ENCODE data around the gene ROS1.

ROS1 gene

DNA sequence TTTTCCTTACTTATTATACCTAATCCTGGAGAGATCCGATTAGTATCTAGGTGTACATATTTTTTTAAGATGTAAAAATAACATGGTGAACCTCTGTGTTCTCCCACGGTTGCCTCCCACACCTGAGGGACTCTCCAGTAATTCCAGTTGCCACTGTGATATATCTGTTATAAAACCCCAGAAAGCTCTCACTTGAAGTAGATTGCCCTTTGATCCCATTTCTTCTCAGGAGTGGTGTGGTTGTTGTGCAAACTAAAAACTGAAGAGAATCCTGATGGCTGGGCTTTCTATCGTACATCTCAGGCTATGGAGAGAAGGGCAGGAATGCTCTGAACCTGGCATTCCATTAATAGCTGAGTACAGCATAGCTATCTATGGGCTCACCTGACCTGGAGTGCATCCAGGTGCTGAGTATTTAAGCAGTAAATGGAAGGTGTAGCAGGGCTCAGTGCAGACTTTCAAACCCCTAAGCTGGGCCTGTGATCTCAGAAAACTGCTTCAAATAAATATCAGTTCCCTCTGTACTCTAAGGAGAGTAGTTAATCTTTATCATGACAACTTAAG, 119.4 kb downstream of the ROS1 start:
- no peak for DNase-seq

DNA sequence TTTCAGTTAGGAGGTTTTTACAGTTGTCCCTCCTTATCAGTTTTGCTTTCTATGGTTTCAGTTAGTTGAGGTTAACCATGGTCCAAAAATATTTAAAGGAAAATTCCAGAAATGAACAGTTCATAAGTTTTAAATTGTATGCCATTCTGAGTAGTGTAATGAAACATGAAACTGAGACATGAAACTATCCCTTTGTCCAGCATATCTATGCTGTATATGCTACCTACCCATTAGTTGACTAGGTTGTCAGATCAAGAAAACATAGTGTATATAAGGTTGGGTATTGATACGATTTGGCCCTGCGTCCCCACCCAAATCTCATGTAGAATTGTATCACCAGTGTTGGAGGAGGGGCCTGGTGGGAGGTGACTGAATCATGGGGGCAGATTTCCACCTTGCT, 121.3 kb downstream of the ROS1 start:
- DNase-seq, result no peak

GRCh38 chr6:117303323-117303722, 122.4 kb downstream of the ROS1 start:
- no peak for DNase-seq

- DNase-seq, result no peak
These were observed 126.8 kb downstream of the ROS1 start for GRCh38 chr6:117298941-117299340.

DNA sequence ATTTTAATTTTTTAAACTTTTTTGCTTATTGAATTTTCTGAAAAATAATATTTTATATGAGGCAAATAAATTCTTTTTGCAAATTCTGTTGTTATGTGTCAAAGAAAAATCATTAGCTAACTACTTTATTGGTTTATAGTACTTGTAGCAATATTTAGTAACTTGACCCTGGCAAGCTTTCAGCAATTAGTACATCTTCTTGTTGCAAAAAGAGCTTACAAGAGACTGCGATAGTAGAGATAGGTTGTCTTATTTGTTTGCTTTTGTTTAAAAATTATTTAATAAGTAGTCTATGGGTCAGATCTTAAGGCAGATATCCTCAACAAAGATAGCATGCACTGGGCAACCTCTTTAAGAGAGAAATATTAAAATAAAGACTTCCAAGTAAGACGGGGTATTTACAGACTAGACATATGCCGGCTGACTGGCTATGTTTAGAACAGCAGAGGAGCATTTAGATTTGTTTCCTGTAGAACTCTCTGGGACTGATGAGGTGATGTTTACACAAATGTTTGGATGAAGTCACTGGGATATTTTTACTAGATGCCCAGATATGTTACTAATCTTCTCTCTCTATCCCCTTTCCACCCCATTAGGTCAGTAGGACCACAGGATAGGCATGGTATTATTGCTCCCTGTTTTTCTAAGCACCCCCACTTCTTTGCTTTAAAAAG, 135.4 kb downstream of the ROS1 start:
- no peak for DNase-seq

DNA sequence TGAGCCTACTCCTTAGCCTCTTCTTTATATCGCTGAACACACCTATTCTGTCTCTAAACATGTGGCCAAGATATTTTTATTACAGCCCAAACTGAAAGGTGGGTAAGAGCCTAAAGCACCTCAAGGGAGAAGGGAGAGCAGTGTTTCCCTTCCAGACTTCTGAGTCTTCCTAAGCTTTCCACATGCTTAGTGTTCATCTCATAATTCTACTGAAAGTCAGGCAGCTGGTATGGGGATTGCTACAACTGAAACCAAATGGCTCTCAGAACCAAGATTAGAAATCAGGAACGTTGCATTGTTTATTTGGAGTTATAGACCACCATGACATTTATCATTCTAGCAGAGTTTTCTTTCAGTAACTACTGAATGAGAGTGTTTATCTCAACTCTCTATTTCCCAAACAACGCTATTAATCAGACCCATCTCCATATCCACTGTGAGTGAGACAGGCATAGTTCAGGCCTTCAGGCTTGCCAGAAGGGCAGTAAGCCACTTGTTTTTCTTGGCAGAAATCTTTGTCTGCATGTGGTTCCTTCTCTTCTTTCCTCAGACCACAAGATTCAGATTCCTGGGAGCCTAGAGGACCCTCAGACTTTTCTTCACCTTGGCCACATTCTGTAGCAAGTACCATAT, 137.5 kb downstream of the ROS1 start:
- DNase-seq, result no peak

DNA sequence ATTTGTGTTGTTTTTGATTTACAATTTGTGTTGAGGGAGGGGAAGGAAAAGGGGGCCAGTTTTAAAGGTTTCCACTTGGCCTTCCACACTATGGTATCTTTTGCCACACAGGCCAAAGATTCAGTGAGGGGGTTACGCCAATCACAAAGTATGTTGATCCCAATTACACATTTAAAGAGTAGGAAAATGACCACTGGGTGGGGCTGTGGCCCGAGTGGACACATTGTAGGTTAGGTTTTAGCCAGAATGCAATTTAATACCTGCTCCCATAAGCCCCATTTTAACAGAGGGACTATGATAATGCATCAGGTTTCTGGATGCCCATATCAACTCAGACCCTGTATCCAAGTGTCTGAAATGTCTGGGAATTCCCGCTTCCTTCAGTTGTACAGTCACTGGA, 144.8 kb downstream of the ROS1 start:
- no peak for DNase-seq

- no peak for DNase-seq
These were observed 148.9 kb downstream of the ROS1 start for GRCh38 chr6:117276778-117277316.

DNA sequence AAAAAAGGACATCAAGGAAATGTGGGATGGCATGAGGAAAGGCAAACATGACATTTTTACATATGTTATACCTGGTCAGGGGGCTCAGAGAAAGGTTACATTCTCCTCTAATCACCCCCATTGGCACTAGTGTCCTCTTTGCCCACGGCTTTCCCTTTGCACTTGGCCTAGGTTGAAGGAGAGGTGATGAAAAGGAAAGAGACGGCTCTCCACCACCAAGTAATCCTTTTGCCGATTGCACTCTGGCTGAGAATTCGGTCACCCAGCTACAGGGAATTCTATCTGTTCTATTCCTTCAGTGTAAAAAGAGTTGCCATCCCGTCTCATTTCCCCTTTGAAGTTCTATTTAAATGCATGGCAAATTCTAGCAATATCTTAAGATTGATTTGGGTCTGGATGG, 150.0 kb downstream of the ROS1 start:
- DNase-seq, result no peak

GRCh38 chr6:117275205-117275604, 150.5 kb downstream of the ROS1 start:
- no peak for DNase-seq

GRCh38 chr6:117272891-117273290, 152.9 kb downstream of the ROS1 start:
- no peak for DNase-seq

DNA sequence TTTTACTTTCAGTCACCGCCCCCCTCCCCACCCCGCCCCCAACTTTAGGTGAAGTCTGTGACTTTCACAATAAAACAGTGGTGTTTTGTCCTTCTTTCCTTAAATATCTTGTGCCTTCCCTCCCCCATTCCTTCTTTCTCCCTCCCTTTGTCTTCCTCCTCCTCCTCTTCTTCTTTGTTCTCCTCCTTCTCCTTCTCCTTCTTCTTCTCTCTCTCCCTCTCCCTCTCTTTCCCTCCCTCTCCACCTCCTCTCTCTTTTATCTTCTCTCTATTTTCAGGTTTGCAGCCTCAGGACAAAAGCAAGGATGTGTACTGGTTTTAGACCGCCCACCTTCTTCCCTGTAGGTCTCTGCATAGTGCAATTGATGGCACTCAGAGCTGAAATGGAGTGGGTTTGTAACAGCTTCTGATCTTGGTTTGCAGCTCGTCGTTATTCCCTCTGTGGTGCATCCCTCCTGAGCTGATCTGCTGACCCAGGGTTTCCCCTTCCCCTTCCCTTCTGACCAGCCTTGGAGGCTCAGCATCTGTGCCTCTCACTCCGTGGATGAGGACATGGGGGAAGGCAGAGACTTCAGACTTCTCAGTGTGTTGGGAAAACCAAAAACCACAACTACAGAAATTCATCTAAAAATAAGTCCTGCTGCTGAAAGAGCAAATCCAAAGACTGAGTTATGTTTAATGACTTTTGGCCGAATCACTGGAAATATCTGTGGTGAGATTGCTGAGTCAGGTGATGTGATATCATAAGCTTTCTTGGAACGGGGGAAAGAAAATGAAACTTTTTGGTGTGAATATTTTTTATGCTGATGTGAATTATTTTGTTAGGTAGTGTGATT, 153.5 kb downstream of the ROS1 start:
- DNase-seq, result no peak

- no peak for DNase-seq
These were observed 154.8 kb downstream of the ROS1 start for GRCh38 chr6:117270843-117271507.

DNA sequence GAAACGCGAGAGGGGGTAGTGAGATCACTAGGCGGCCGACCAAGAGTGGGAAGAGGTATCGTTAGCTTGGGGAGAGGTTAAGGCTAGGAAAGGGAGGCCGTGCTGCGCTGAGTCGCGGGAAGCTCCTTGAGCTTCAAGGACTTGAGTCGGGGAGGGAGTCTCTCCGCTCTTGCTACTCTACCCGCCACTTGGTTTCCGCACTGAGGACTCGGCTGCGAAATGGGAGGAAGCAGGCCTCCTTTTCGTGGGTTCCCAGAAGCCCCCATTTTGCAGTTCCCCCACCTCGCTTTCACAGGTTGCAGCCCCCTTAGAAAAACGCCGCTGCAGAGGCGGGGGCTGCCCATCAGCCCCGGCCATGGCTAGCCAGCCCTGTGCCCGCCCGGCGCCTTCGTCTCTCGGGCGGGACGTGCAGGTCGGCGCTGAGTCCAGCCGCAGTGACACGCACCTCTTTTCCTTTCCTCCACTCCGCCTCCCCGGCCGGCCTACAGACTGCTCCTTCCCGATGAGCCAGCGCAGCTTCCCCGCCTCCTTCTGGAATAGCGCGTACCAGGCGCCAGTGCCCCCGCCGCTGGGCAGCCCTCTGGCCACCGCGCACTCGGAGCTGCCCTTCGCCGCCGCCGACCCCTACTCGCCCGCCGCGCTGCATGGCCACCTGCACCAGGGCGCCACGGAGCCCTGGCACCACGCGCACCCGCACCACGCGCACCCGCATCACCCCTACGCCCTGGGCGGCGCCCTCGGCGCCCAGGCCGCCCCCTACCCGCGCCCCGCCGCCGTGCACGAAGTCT, 155.5 kb downstream of the ROS1 start:
- DNase-seq, result no peak

- no peak for DNase-seq
These were observed 156.1 kb downstream of the ROS1 start for GRCh38 chr6:117269638-117270054.

DNA sequence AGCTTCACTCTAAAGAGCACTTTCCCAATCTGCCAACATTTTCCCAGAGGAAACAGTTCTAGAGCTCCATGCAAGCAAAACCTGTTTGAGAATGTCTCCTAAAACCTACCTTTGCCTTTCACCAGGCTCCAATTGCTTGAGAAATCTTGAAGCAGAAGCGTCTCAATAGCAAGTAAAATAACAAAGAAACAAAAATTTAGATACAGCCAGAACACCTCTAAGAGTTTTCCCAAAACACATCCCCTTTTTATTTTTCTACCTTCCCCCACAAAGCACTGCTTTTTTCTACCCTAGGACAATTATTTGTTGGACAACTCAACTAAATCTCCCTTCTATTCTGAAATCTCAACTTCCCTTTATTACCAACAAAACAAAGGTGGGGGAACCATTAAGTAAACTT, 156.8 kb downstream of the ROS1 start:
- DNase-seq, result no peak

GRCh38 chr6:117267766-117268534, 157.8 kb downstream of the ROS1 start:
- no peak for DNase-seq

GRCh38 chr6:117267054-117267347, 158.7 kb downstream of the ROS1 start:
- no peak for DNase-seq

DNA sequence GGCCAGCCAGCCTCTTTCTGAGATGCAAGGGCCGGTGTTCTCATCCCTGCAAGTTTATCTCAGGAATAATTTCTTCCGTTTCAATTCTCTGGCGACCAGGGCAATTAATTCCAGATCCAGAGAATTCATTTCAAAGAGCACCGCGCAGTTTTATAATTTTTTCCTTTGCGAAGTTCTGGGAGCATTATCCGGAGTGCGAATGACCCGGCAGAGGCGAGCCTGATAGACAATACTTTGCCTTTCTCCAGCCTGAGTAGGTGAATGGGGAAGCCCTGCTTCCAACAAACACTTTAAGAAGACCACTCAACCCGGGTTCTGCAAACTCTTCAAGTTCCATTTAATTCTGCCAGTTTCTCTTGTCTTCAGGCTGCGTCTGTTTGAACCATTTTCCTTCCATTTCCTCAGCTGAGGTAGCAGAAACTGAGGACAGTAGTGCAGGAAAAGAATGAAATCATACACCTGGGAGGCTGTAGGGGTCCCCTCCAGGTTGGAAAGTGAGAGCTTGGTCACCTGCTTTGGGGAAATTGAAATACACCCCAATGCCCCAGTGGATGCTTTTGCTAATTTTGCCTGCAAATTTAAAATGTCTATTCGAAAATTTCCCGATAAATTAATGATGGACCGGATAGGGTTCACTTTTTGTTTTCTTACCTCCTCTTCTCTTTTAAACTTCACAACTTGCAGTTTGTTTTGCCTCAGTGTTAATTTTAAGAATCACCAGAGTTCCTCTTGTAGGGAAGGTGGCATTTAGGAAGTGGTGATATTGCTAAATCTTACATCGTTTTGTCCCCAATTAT, 159.3 kb downstream of the ROS1 start:
- DNase-seq, result no peak

All from stimulated activated CD4-positive, alpha-beta T cell treated with anti-CD3 and anti-CD28 coated beads, Interleukin-4, amount 100 ng/mL, for 4 hours (primary cell).